ENCODE measurements around the gene SLC16A14.

SLC16A14 gene

DNA sequence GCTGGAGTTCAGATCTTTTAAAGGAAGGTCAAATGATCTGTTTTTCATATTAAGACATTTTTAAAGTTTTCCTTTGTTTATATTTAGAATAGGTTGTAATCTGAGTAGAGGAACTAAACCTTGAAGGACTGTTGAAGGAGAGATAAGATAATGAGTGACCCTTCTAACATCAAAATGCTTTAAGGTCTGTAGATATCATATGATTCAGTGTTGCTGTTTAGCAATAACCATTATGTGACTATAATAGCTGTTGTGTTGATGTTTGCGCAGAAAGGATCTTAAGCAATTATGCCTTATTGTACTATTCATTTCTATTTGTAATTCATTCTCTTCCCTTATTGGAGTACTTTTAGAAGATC is 60.0 kb downstream of the SLC16A14 start:
- no peaks in the 10 kb centered on the region for H3K36me3 ChIP-seq
- no peak overlapping the region for H3K9ac ChIP-seq
- no peak overlapping the region for H3K4me2 ChIP-seq

DNA sequence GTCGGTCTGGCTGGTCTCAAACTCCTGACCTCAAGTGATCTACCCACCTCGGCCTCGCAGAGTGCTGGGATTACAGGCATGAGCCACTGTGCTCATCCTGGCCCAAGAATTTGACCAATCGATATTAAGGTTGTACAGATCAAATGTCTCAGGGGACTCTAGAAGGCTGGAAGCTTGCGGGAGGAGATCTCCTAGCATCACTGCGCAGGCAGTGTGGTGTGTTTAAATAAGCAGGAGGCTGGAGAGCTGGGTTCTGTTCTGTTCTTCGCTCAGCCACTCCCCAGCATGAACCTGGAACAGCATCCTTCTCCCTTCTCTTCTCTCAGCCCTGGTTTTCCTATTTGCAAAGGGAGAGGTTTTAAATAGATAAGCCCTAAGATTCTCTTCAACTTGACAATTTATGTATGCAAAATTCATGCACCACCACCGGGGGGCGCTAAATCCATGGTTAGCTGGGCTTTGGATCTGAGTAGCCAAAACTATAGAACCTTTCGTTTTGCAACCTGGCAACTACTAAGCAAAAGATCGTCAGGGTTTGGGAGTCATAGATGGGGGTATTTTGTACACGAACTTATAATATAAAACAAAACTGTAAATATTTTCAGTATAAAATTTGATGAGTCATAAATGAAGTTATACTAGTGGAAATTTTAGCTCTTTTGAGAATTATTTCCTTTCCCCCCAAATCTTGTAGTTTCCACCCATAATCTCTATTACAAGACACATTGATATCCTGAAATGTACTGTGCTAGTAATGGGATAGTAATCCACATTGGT is 60.6 kb downstream of the SLC16A14 start:
- no peak overlapping the region for H3K4me2 ChIP-seq
- H3K9ac ChIP-seq: no peak overlapping the region
- no peaks in the 10 kb centered on the region for H3K27me3 ChIP-seq
- H3K9me3 ChIP-seq: no peaks in the 10 kb centered on the region
- no peak for TF ChIP-seq Cebpa-rat (IDR thresholded peaks at IDR 0.05)
- H3K4me1 ChIP-seq: no peaks in the 10 kb centered on the region
- no peak overlapping the region for H3K27ac ChIP-seq
- H4K20me1 ChIP-seq: no peaks in the 10 kb centered on the region
- H3K36me3 ChIP-seq: no peaks in the 10 kb centered on the region
- H3K4me3 ChIP-seq: no peak overlapping the region

More for the DNA sequence above, 60.0 kb downstream of the SLC16A14 start:
- Histone ChIP-seq H3K4me1 (no peaks in the 10 kb centered on the region), H3K9me3 (no peaks in the 10 kb centered on the region), H3K27me3 (no peaks in the 10 kb centered on the region), H3K27ac (no peak overlapping the region), H3K4me3 (no peak overlapping the region), H4K20me1 (no peaks in the 10 kb centered on the region)
- no peak for TF ChIP-seq Cebpa-rat (IDR thresholded peaks at IDR 0.05)

DNA sequence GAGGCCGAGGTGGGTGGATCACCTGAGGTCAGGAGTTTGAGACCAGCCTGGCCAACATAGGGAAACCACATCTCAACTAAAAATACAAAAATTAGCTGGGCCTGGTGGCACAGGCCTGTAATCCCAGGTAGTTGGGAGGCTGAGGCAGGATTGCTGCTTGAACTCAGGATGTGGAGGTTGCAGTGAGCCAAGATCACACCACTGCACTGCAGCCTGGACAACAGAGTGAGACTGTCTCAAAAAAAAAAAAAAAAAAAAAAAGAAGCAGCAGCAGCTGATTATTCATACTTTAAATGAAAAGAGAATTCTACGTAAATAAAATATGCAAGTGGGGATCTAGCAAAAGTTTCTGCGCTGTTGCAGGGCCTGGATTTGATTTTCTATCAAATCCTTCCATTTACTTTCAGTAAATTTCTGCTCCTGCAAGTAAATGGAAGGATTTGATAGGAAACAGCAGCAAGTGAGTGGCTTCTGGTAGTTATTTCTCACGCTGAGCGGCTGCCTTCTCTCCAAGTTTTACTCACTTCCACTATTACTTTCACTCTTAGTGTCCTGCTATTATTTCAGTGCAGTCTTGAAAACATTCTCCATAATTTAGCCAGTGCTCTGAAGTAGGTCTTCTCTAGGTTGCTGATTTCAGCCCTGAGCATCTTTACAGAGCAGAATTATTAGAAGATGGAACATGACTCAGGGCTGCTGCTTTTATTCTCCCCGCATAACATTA is 68.4 kb downstream of the SLC16A14 start:
- Histone ChIP-seq H3K9ac (no peak overlapping the region), H3K4me3 (no peak overlapping the region), H3K4me2 (no peak overlapping the region), H3K27ac (no peak overlapping the region), H4K20me1 (no peaks in the 10 kb centered on the region), H3K36me3 (no peaks in the 10 kb centered on the region), H3K27me3 (no peaks in the 10 kb centered on the region), H3K9me3 (no peaks in the 10 kb centered on the region), H3K4me1 (no peaks in the 10 kb centered on the region)
- no peak for TF ChIP-seq Cebpa-rat (IDR thresholded peaks at IDR 0.05)

GRCh38 chr2:229997565-229997964 is 71.2 kb downstream of the SLC16A14 start:
- Histone ChIP-seq H3K9ac (no peak overlapping the region), H3K4me2 (no peak overlapping the region), H3K27me3 (no peaks in the 10 kb centered on the region), H4K20me1 (no peaks in the 10 kb centered on the region), H3K4me1 (no peaks in the 10 kb centered on the region), H3K36me3 (no peaks in the 10 kb centered on the region), H3K4me3 (no peak overlapping the region), H3K9me3 (no peaks in the 10 kb centered on the region), H3K27ac (no peak overlapping the region)
- no peak for TF ChIP-seq Cebpa-rat (IDR thresholded peaks at IDR 0.05)

DNA sequence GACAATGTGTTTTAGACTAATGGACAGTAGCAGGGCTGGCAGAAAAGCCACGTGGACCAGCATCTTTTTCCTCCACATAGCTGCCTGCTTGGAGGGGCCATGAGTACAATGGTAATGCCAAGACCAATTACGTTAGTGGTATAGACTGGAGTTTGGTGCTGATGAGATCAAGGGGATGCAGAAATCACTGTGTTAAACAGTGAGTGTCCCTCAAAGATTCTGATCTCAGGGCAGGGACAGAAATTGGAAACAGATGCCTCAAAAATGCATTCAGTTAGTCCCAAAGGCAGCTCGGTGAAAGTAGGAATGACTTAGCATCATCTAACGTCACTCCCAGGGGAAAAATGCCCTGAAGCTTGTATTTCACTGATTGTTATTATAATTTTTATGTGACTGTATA is 72.4 kb downstream of the SLC16A14 start:
- H3K9ac ChIP-seq: no peak overlapping the region
- peaks cover 3% of the 10 kb centered on the region; the same call in 1 of the 2 replicates for H3K9me3 ChIP-seq
- no peak for TF ChIP-seq Cebpa-rat (IDR thresholded peaks at IDR 0.05)
- H4K20me1 ChIP-seq: no peaks in the 10 kb centered on the region
- no peaks in the 10 kb centered on the region for H3K4me1 ChIP-seq
- H3K27ac ChIP-seq: no peak overlapping the region
- no peak overlapping the region for H3K4me2 ChIP-seq
- H3K36me3 ChIP-seq: no peaks in the 10 kb centered on the region
- H3K27me3 ChIP-seq: no peaks in the 10 kb centered on the region
- no peak overlapping the region for H3K4me3 ChIP-seq

DNA sequence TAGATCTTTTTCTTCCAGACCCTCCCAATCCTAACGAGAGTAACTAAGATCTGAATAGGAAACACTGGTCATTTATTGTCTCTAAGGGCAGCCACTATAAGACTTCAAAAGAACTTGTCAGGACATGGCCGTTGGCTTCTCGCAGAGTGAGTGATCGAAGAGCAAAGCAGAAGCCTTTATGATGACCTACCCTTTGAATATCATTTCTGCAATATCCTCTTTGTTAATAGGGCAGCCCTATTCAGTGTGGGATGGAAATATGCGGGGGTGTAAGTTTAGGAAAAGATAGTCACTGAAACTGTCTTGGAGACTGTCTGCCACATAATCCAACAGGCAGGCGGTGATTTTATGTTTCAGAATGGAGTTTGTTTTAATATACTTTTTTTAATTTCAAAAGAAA is 75.5 kb downstream of the SLC16A14 start:
- no peaks in the 10 kb centered on the region for H3K4me1 ChIP-seq
- H4K20me1 ChIP-seq: no peaks in the 10 kb centered on the region
- no peak overlapping the region for H3K4me2 ChIP-seq
- no peaks in the 10 kb centered on the region for H3K36me3 ChIP-seq
- H3K27me3 ChIP-seq: no peaks in the 10 kb centered on the region
- TF ChIP-seq Cebpa-rat (IDR thresholded peaks at IDR 0.05): no peak
- no peak overlapping the region for H3K9ac ChIP-seq
- H3K27ac ChIP-seq: no peak overlapping the region
- H3K4me3 ChIP-seq: no peak overlapping the region
- peaks cover 5% of the 10 kb centered on the region; the same call in 1 of the 2 replicates for H3K9me3 ChIP-seq

Measured in BLaER1 (cell line).